HCT116 (cell line): Measurements from ENCODE around the gene VAPA. TPM values are rescaled to one million over a fixed set of nuclear protein-coding genes. Genes with fewer than 3 reads are reported as not detected.

Experiments used
- ATAC-seq: fragments of 200-7000 bp; cut with Tn5 transposase; 2 replicates; pipeline ENCODE4 v1.9.1; 2020; ENCODE audit warnings: mild to moderate bottlenecking, moderate library complexity
- BruUV-seq: library from RNA; stranded (reverse); fragments of 400-500 nt; replicated peaks from 2 replicates; lab custom pipeline; 2021; lab: Mats Ljungman, UMichigan
- CTCF ChIA-PET: fragments of 300-600 bp; sonication (Branson Sonifier 250); formaldehyde crosslinking; loops from one replicate; lab custom pipeline; 2021; ENCODE audit warnings: antibody characterized with exemption; lab: Charles Lee
- POLR2A ChIA-PET: fragments of 300-600, 350-600 bp; sonication (Branson Sonifier 250); formaldehyde crosslinking; loops from one replicate; lab custom pipeline; 2021; ENCODE audit warnings: antibody characterized with exemption; lab: Charles Lee
- RAD21 ChIA-PET, 2 experiments: fragments of 300-600 bp; sonication (Branson Sonifier 250); formaldehyde crosslinking; loops; one replicate each; lab custom pipeline; 2023; ENCODE audit warnings: low total read pairs in 2 of 2; ENCODE audit not compliant: uncharacterized antibody in 2 of 2, unreplicated experiment in 2 of 2, low non-redundant PET in 1 of 2; lab: Charles Lee
- DNase-seq: peaks from one replicate; pipeline ENCODE4 v3.0.0-alpha.2; 2010; ENCODE audit warnings: low read depth, low spot score
- H2AFZ ChIP-seq: fragments of 200-600 bp; shearing (Covaris generic), sonication (generic); 2 replicates; pipeline ENCODE4 v1.6.1; 2017; ENCODE audit warnings: low read depth, mixed run types, mixed read lengths, antibody characterized with exemption, low read length; ENCODE audit not compliant: poor library complexity, severe bottlenecking
- H3K27ac ChIP-seq: 2 replicates; pipeline ENCODE4 v1.5.1; 2012; ENCODE audit warnings: low read depth, low read length
- H3K27me3 ChIP-seq: fragments of 200-600 bp; sonication (generic); 2 replicates; pipeline ENCODE4 v1.6.1; 2016; ENCODE audit warnings: mixed run types, low read length, mixed read lengths; ENCODE audit not compliant: insufficient read depth
- H3K36me3 ChIP-seq, 2 experiments: fragments of 200-500 bp in 1 of 2; fragments of 200-600 bp in 1 of 2; sonication (Bioruptor generic) in 1 of 2; sonication (generic) in 1 of 2; 2 replicates each; pipeline versions ENCODE4 v1.5.1 to v1.6.1; 2014 to 2016; ENCODE audit warnings: low read length in 2 of 2, inconsistent platforms in 1 of 2, mixed read lengths in 1 of 2, mixed run types in 1 of 2; ENCODE audit not compliant: insufficient read depth in 2 of 2, control insufficient read depth in 1 of 2
- H3K4me1 ChIP-seq, 2 experiments: fragments of 200-600 bp in 1 of 2; sonication (generic) in 1 of 2; 2 replicates each; pipeline versions ENCODE4 v1.5.1 to v1.6.1; 2012 to 2017; ENCODE audit warnings: low read length in 2 of 2, inconsistent platforms in 1 of 2, mild to moderate bottlenecking in 1 of 2, mixed read lengths in 1 of 2, mixed run types in 1 of 2, moderate library complexity in 1 of 2; ENCODE audit not compliant: insufficient read depth in 2 of 2, control insufficient read depth in 1 of 2
- H3K4me2 ChIP-seq: fragments of 200-600 bp; sonication (generic); 2 replicates; pipeline ENCODE4 v1.6.1; 2017; ENCODE audit warnings: mixed run types, low read length, mixed read lengths
- H3K4me3 ChIP-seq, 2 experiments: fragments of 200-600 bp in 1 of 2; sonication (generic) in 1 of 2; replicated peaks in 1 of 2; 2 replicates each; pipeline ENCODE4 v1.5.1; 2011 to 2016; ENCODE audit warnings: low read length in 2 of 2, control low read depth in 1 of 2, low read depth in 1 of 2, mild to moderate bottlenecking in 1 of 2, mixed read lengths in 1 of 2, mixed run types in 1 of 2
- H3K79me2 ChIP-seq: fragments of 200-600 bp; sonication (generic); 2 replicates; pipeline ENCODE4 v1.6.1; 2017; ENCODE audit warnings: mild to moderate bottlenecking, mixed run types, low read length, moderate library complexity, mixed read lengths; ENCODE audit not compliant: insufficient read depth
- H3K9ac ChIP-seq: fragments of 200-600 bp; sonication (generic); 2 replicates; pipeline ENCODE4 v1.6.1; 2016; ENCODE audit warnings: low read length, mixed read lengths
- H3K9me2 ChIP-seq: fragments of 200-600 bp; sonication (generic), shearing (Covaris generic); 2 replicates; pipeline ENCODE4 v1.6.1; 2017; ENCODE audit warnings: mixed run types, mild to moderate bottlenecking, moderate library complexity; ENCODE audit not compliant: insufficient read depth
- H3K9me3 ChIP-seq, 2 experiments: fragments of 200-500 bp in 1 of 2; fragments of 200-600 bp in 1 of 2; sonication (Bioruptor generic) in 1 of 2; sonication (generic) in 1 of 2; 2 replicates each; pipeline ENCODE4 v1.6.1; 2014 to 2017; ENCODE audit warnings: low read length in 2 of 2, mixed read lengths in 2 of 2, inconsistent platforms in 1 of 2, low read depth in 1 of 2, mild to moderate bottlenecking in 1 of 2, mixed run types in 1 of 2, moderate library complexity in 1 of 2; ENCODE audit not compliant: control insufficient read depth in 1 of 2, insufficient read depth in 1 of 2
- H4K20me1 ChIP-seq: fragments of 200-600 bp; sonication (generic), shearing (Covaris generic); 2 replicates; pipeline ENCODE4 v1.6.1; 2017; ENCODE audit warnings: mixed run types, mild to moderate bottlenecking, moderate library complexity; ENCODE audit not compliant: insufficient read depth
- CEBPB ChIP-seq: IDR thresholded peaks from 2 replicates; pipeline ENCODE4 v1.6.1; 2012; ENCODE audit warnings: low read depth
- EGR1 ChIP-seq: IDR thresholded peaks from 2 replicates; pipeline ENCODE4 v1.6.1; 2012; ENCODE audit warnings: low read depth
- EZH2phosphoT487 ChIP-seq: fragments of 200-600 bp; IDR thresholded peaks from 2 replicates; pipeline ENCODE4 v1.6.1; 2018; ENCODE audit warnings: antibody characterized with exemption, borderline replicate concordance
- POLR2A ChIP-seq: IDR thresholded peaks from 2 replicates; pipeline ENCODE4 v1.7.0; 2011; ENCODE audit warnings: borderline replicate concordance; ENCODE audit not compliant: insufficient read depth, insufficient read length; ENCODE audit errors: extremely low read depth
- RAD21 ChIP-seq: IDR thresholded peaks from 2 replicates; pipeline ENCODE4 v1.6.1; 2012; ENCODE audit warnings: low read depth, mild to moderate bottlenecking
- SIN3A ChIP-seq: IDR thresholded peaks from 2 replicates; pipeline ENCODE4 v1.6.1; 2012; ENCODE audit warnings: low read depth
- SP1 ChIP-seq: IDR thresholded peaks from 2 replicates; pipeline ENCODE4 v1.6.1; 2012; ENCODE audit warnings: low read depth
- SRF ChIP-seq: IDR thresholded peaks from 2 replicates; pipeline ENCODE4 v1.6.1; 2012; ENCODE audit warnings: low read depth
- TCF7L2 ChIP-seq: IDR thresholded peaks from 2 replicates; pipeline ENCODE4 v1.7.0; 2011; ENCODE audit warnings: borderline replicate concordance, inconsistent platforms; ENCODE audit not compliant: insufficient read depth, insufficient read length; ENCODE audit errors: extremely low read depth
- YY1 ChIP-seq: IDR thresholded peaks from 2 replicates; pipeline ENCODE4 v1.6.1; 2011; ENCODE audit warnings: low read length, low read depth, moderate library complexity, mild to moderate bottlenecking; ENCODE audit not compliant: insufficient replicate concordance; ENCODE audit errors: extremely low read depth
- ZFX ChIP-seq: fragments of 450-650 bp; IDR thresholded peaks from 2 replicates; pipeline ENCODE4 v1.6.1; 2017
- intact Hi-C: fragments of 100-400 bp; cut with micrococcal nuclease; formaldehyde crosslinking; loops from 2 replicates; pipeline ENCODE4 v1.10.0; 2022
- total RNA-seq: library from RNA; stranded (reverse); gene quantifications from one replicate; pipeline ENCODE4 v1.2.1, GENCODE V29; 2021; ENCODE audit not compliant: unreplicated experiment
- TF ChIP-seq, protein P1 (sequence below): IDR thresholded peaks from 2 replicates; pipeline ENCODE4 v1.6.1; 2012; ENCODE audit warnings: low read depth
- TF ChIP-seq, protein P2 (sequence below), 3 experiments: fragments of 200-600 bp in 1 of 3; sonication (generic) in 1 of 3; IDR thresholded peaks in 2 of 3; conservative IDR thresholded peaks in 1 of 3; 2 replicates each; pipeline ENCODE4 v1.5.1; 2012 to 2017; ENCODE audit warnings: low read depth in 2 of 3, low read length in 2 of 3, antibody characterized with exemption in 1 of 3, borderline replicate concordance in 1 of 3, control low read depth in 1 of 3, mild to moderate bottlenecking in 1 of 3, mixed read lengths in 1 of 3, mixed run types in 1 of 3, moderate library complexity in 1 of 3; ENCODE audit not compliant: insufficient read depth in 1 of 3
- TF ChIP-seq, protein P3 (sequence below): IDR thresholded peaks from 2 replicates; pipeline ENCODE4 v1.6.1; 2011; ENCODE audit warnings: mild to moderate bottlenecking, low read length, moderate library complexity; ENCODE audit not compliant: insufficient replicate concordance; ENCODE audit errors: extremely low read depth

Gene VAPA
- total RNA-seq, 1 experiment from 2014 or later, result 295 TPM

DNA sequence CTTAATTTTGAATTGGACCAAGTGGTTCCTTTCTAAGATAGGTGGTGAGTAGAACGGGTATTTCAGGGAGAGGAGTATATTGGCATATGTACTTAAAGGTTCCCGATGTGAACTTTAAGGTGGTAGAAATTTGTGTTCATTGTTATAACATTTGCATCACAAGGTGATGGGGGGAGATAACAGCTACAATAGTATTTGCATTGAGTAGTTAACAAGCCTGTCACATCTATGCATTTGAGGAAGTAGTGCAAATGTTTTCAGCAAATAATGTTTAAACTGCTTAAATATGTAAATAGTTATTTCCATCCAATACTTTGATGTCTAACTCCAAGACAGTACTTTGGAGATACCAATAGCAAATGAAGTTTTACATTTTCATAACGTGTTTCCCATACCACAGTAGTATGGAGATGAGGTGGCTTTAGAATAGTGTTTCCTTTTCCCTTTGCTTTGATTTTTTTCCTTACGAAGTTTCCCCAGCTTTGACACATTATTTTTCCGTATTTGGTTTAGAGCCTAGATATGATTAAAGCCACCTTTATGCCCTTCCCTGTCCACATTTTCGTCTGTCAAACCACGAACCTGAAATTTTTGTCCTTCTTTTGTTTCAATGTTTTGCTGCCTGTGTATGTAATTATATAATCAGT, 46.6 kb downstream of the VAPA start (continued):
- TF ChIP-seq SP1, result no peak
- TF ChIP-seq, protein P1, sequence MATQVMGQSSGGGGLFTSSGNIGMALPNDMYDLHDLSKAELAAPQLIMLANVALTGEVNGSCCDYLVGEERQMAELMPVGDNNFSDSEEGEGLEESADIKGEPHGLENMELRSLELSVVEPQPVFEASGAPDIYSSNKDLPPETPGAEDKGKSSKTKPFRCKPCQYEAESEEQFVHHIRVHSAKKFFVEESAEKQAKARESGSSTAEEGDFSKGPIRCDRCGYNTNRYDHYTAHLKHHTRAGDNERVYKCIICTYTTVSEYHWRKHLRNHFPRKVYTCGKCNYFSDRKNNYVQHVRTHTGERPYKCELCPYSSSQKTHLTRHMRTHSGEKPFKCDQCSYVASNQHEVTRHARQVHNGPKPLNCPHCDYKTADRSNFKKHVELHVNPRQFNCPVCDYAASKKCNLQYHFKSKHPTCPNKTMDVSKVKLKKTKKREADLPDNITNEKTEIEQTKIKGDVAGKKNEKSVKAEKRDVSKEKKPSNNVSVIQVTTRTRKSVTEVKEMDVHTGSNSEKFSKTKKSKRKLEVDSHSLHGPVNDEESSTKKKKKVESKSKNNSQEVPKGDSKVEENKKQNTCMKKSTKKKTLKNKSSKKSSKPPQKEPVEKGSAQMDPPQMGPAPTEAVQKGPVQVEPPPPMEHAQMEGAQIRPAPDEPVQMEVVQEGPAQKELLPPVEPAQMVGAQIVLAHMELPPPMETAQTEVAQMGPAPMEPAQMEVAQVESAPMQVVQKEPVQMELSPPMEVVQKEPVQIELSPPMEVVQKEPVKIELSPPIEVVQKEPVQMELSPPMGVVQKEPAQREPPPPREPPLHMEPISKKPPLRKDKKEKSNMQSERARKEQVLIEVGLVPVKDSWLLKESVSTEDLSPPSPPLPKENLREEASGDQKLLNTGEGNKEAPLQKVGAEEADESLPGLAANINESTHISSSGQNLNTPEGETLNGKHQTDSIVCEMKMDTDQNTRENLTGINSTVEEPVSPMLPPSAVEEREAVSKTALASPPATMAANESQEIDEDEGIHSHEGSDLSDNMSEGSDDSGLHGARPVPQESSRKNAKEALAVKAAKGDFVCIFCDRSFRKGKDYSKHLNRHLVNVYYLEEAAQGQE, result no peak
- TF ChIP-seq SRF, result no peak
- TF ChIP-seq, all 23 proteins: peak for 0

DNA sequence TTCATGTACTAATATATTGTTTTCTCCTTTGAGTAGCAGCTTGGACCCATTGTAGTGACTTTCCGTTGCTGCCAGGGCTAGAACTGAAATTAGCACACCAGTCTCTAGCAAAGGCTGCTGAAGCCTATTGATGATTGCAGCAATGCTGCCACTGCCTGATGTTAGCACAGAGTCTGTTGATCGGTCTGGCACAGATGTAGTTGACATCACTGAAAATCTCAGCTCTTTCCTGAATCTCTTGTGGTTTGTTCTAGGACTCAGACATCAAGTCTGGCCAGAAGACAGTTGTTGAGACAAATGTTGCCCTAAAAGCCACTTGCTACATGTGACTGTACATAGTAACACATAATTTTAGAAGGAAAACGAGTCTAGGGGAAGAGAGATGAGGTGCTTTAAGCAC, 47.2 kb downstream of the VAPA start:
- Histone ChIP-seq H3K9ac (no peak overlapping the region), H3K4me1 (no peaks in the 10 kb centered on the region; a peak in 1 of 4 replicates), H3K79me2 (peaks cover 3% of the 10 kb centered on the region; the same call in 1 of the 2 replicates), H3K9me2 (no peaks in the 10 kb centered on the region), H3K4me2 (no peak overlapping the region), H2AFZ (no peak overlapping the region), H4K20me1 (no peaks in the 10 kb centered on the region), H3K27ac (no peak overlapping the region), H3K36me3 (no peaks in the 10 kb centered on the region; a peak in 1 of 4 replicates), H3K4me3 (no peak overlapping the region), H3K9me3 (no peaks in the 10 kb centered on the region), H3K27me3 (no peaks in the 10 kb centered on the region)
- intact Hi-C loops, result no loop called here
- DNase-seq (no peak), ATAC-seq (no peak; the same call in 1 of the 2 replicates)
- no TSS peak for BruUV-seq
- ChIA-PET RAD21 (no interaction called here), CTCF (no interaction called here)
- TF ChIP-seq YY1, result no peak
- no peak for TF ChIP-seq SIN3A
- no peak for TF ChIP-seq CEBPB
- no peak for TF ChIP-seq EGR1
- no peak for TF ChIP-seq TCF7L2
- TF ChIP-seq SP1, result no peak
- no peak for TF ChIP-seq POLR2A
- TF ChIP-seq, protein P2, sequence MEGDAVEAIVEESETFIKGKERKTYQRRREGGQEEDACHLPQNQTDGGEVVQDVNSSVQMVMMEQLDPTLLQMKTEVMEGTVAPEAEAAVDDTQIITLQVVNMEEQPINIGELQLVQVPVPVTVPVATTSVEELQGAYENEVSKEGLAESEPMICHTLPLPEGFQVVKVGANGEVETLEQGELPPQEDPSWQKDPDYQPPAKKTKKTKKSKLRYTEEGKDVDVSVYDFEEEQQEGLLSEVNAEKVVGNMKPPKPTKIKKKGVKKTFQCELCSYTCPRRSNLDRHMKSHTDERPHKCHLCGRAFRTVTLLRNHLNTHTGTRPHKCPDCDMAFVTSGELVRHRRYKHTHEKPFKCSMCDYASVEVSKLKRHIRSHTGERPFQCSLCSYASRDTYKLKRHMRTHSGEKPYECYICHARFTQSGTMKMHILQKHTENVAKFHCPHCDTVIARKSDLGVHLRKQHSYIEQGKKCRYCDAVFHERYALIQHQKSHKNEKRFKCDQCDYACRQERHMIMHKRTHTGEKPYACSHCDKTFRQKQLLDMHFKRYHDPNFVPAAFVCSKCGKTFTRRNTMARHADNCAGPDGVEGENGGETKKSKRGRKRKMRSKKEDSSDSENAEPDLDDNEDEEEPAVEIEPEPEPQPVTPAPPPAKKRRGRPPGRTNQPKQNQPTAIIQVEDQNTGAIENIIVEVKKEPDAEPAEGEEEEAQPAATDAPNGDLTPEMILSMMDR (IDR thresholded peaks at IDR 0.05 in 2 of 3, conservative IDR thresholded peaks at IDR 0.05 in 1 of 3; ENCODE audit: borderline replicate concordance in 1 of 3, insufficient read depth in 1 of 3, low read depth in 2 of 3, low read length in 2 of 3), result no peak
- TF ChIP-seq SRF, result no peak
- no peak for TF ChIP-seq EZH2phosphoT487
- no peak for TF ChIP-seq ZFX
- TF ChIP-seq RAD21, result no peak
- TF ChIP-seq, protein P3, sequence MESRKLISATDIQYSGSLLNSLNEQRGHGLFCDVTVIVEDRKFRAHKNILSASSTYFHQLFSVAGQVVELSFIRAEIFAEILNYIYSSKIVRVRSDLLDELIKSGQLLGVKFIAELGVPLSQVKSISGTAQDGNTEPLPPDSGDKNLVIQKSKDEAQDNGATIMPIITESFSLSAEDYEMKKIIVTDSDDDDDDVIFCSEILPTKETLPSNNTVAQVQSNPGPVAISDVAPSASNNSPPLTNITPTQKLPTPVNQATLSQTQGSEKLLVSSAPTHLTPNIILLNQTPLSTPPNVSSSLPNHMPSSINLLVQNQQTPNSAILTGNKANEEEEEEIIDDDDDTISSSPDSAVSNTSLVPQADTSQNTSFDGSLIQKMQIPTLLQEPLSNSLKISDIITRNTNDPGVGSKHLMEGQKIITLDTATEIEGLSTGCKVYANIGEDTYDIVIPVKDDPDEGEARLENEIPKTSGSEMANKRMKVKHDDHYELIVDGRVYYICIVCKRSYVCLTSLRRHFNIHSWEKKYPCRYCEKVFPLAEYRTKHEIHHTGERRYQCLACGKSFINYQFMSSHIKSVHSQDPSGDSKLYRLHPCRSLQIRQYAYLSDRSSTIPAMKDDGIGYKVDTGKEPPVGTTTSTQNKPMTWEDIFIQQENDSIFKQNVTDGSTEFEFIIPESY, result no peak
- TF ChIP-seq, all 23 proteins: peak for 0
- POLR2A ChIA-PET, result no interaction called here
